A204.1 (cell line): Measurements from ENCODE around the gene DIAPH2.
"Not testable (repeated sequence)": the region's sequence is repeated elsewhere in the genome, so short reads cannot be mapped to it uniquely, and the experiment has no call there.

Experiments
- FAIRE-seq: peaks from 2 replicates; lab custom pipeline; 2012; peaks lifted over from hg19 to GRCh38; lab: Jason Lieb, UNC

Gene DIAPH2

GRCh38 chrX:96834137-96834536 lies 149.5 kb downstream of the DIAPH2 start:
- no peak for FAIRE-seq

GRCh38 chrX:96835660-96836289 lies 151.1 kb downstream of the DIAPH2 start:
- FAIRE-seq = no peak

GRCh38 chrX:96837808-96838207 lies 153.2 kb downstream of the DIAPH2 start:
- no peak for FAIRE-seq

DNA sequence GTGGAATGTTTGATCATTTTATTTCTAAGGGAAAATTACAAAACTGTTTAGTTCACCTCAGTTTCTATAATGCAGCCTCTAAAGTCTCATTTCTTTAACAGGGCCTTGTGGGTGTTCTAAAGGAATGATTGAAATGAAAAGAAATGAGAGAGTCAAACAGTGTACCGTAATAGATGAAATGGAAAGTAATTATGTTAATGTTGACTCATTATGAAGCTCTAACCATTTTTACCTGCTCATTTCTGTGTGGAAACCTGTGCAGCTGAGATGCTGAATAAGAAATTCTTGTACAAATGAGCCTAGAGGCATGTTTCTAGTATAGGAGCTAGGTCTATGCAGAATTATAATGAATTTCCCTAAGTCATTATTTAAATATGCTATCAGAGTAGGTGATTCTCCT lies 153.9 kb downstream of the DIAPH2 start:
- FAIRE-seq = no peak

GRCh38 chrX:96841325-96841724 lies 156.7 kb downstream of the DIAPH2 start:
- FAIRE-seq = no peak

DNA sequence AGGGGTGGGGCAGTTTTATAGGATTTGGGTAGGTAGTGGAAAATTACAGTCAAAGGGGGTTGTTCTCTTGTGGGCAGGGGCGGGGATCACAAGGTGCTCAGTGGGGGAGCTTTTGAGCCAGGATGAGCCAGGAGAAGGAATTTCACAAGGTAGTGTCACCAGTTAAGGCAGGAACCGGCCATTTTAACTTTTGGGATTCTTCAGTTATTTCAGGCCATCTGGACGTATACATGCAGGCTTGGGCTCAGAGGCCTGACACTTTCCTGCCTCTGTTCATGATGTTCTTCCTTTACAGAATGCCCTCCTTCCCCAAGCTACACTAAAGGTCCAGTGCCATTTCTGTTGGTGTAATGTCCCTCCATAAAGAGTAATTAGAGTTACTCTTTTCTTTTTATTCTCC lies 157.2 kb downstream of the DIAPH2 start:
- not testable (repeated sequence) for FAIRE-seq

DNA sequence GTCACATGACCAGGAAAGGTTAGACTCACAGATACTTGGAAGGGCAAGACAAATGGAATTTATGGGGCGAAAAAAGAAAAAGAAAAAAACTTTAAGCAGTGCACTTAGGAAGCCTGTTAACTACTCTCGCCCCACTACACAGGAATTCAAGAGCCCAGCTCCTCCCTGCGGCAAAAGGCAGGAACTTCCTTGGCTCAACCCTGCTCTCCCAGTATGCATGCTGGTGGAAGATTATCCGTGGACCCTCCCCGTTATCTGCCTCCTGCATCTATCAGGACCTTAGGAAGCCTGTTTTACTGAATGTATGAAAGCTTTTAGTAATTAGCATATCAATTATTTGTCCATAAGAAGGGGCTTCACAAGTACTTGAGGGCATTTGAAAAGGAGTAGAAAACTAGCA lies 158.9 kb downstream of the DIAPH2 start:
- no peak for FAIRE-seq

DNA sequence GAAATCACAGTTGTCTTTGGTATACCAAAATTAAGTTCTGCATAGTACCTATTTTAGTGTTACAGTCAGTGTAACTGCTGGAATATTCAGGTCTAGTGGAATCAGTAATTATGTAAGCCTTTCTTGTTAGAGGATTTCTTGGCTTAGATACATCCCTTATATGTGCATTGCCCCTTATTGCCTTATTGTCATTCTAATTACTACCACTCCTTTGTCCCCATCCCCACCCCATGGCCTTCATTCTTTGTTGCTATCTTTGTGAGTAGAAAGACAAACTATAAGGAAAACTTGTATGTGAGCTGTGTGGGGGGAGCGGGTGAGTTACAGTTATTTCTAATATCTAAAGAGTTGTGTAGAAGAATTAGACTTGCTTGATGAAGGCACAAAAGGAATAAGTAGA lies 162.2 kb downstream of the DIAPH2 start:
- no peak for FAIRE-seq

DNA sequence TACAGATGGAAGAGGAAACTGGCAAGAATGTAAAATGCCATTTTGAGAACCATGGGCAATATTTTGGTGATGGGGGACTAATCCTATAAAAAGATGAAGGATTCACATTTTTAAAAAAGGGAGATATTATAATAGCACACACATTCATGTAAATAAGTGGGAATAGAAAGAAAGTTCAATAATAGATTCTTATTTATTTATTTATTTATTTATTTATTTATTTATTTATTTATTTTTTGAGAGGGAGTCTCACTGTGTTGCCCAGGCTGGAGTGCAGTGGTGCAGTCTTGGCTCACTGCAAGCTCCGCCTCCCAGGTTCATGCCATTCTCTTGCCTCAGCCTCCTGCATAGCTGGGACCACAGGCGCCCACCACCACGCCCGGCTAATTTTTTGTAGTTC lies 174.8 kb downstream of the DIAPH2 start:
- FAIRE-seq = not testable (repeated sequence)

DNA sequence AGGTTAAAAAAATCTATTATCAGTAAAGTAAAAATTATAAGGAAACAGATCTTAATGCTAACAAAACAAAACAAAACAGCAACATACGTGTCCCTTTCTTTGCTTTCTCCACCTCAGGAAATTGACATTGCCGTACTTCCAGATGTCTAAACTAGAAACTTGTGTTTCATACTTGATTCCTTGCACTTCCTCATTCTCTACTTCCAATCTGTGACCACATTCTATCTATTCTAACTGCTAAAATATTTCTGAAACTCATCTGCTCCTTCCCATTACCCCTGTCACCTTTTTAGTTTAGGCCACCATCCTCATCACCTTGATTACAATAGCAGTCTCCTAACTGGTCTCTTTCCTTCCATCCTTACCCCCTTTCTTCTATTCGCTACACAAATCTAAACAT lies 176.6 kb downstream of the DIAPH2 start:
- FAIRE-seq = no peak

GRCh38 chrX:96861661-96862060 lies 177.0 kb downstream of the DIAPH2 start:
- FAIRE-seq = no peak

GRCh38 chrX:96883608-96884007 lies 199.0 kb downstream of the DIAPH2 start, which contains the start of gene RPA4:
RPA4 (plus strand) TSS chrX:96883908; CDS start chrX:96884311, 403 bp downstream.
- FAIRE-seq = no peak

GRCh38 chrX:96884027-96884426 lies 199.4 kb downstream of the DIAPH2 start:
- no peak for FAIRE-seq

GRCh38 chrX:96889726-96890125 lies 205.1 kb downstream of the DIAPH2 start:
- FAIRE-seq = no peak

DNA sequence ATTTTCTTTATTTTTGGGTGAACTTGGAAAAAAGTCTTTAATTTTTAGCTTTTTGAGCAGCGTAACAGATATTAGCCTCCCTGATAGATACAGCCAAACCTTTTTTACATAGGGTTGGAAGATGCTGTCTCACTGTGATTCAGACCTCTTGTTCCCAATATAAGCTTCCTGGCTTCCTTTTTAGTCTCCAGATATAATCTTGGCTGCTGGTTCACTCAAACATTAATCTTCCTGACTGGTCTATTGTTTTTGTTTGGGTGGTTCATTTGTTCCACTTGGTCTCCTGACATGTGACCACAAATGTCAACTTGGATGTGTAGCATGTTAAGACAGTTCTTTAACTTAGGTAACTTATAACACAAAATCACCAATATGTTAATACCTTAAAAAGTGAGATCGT lies 222.1 kb downstream of the DIAPH2 start:
- FAIRE-seq = no peak

DNA sequence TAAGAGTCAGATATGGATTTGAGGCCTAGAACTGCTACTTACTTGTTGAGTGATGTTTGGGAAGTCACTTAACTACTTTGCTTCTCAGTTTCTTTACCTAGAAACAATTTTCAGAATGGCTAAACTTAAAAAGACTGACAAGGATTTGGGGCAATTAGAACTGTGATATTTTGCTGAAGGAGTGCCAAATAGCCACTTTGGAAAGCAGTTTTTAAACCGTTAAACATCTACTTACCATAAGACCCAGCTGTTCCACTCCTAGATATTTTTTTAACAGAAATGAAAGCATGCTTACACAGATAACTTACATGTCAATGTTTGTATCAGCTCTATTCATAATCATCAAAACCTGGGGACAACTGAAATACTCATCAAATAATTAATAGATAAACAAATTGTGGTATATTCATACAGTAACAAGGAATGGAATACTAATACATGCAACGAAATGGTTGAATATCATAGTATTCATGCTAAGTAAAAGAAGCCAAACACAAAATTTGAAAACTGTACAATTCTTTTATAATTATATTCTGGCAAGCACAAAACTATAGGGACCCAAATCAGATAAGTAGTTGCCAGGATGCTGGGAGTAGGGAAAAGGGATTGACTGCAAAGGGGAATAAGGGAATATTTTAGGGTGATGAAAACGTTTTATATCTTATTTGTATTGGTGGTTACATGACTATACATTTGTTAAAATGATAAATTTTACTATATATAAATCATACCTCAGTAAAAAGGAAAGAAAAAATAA lies 223.1 kb downstream of the DIAPH2 start:
- no peak for FAIRE-seq

DNA sequence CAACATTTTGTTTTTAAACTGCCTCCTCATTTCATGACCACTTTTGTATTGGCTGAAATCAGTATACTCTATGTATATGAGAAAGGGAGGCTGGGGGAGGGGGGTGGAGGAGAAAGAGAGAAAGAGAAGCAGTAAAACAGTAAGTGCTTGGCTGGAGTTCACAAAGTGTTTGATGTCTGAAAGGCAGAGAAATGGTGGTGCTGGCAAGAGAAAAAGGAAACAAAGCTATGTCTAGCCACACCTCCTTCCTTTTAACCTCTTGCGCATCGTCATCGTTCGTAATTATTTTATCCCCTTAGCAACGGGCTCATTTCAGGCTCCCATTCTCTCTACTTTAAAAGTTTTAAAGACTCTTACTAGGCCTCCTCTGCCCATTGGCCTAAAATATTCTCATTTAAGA lies 224.6 kb downstream of the DIAPH2 start:
- FAIRE-seq = no peak

DNA sequence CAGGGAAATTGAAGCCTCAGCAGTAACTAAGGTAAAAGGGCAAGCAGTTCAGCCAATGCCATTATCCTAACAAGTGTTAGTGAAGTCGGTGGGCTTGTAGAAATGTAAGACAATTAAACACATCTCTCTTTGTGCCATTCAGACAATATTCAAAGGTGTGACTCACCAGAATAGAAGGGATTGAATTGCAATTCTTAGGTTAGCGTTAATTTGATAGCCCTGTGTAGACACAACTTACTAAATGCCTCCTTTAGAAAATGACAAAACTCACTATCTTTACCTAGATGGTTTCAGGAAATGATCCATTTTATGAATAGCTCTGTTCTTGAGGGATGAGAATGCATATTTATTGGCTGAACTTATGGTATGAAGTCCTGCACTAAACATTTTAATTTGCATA lies 234.2 kb downstream of the DIAPH2 start:
- FAIRE-seq = no peak

GRCh38 chrX:96919672-96920071 lies 235.0 kb downstream of the DIAPH2 start:
- FAIRE-seq = no peak

GRCh38 chrX:96924581-96924980 lies 239.9 kb downstream of the DIAPH2 start:
- FAIRE-seq = no peak

DNA sequence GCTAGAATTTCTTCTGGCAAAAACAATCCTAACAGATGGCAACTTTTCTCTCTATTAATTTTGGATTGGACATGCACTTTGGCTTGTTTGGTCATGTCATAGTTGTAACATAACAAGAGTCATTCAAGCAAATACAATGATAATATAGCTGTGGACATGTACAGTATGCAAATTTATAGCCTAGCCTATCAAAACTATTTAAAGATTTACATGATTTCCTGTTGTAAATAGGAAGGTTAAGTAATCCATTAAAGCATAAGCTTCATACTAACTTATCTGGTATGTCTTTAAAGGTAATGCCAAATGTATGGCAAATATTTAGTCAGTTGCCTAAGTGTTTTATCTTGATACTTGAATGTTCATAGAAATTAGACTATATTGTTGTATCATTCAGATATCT lies 244.4 kb downstream of the DIAPH2 start:
- FAIRE-seq = no peak

- no peak for FAIRE-seq
Observed at GRCh38 chrX:96957718-96958117, 273.1 kb downstream of the DIAPH2 start.

DNA sequence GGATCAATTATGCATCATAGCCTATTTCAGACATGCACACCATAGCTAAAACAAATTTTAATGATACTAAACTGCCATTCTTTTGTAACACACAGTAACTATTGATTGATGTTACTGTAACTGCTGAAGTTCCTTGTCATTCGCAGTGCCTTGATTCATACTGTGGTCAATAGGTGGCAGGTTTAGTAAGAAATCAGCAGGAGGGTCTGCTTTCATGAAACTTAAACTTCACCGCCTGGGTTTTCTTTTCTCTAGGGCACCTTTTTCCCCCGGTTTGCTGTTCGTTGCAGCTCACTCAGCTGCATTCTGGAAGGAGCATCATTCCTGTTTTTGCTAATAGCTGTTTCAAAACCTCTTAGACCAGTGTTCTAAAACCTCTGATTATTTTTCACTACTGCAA lies 287.2 kb downstream of the DIAPH2 start:
- no peak for FAIRE-seq

- no peak for FAIRE-seq
Observed at GRCh38 chrX:96978906-96979305, 294.3 kb downstream of the DIAPH2 start.
